GM18858 (cell line): ENCODE data around the gene MFNG.

ENCODE experiments used
- ATAC-seq: cut with Tn5 transposase; IDR thresholded peaks from one replicate; pipeline ENCODE4 v1.9.1; 2021; ENCODE audit not compliant: unreplicated experiment

MFNG gene

DNA sequence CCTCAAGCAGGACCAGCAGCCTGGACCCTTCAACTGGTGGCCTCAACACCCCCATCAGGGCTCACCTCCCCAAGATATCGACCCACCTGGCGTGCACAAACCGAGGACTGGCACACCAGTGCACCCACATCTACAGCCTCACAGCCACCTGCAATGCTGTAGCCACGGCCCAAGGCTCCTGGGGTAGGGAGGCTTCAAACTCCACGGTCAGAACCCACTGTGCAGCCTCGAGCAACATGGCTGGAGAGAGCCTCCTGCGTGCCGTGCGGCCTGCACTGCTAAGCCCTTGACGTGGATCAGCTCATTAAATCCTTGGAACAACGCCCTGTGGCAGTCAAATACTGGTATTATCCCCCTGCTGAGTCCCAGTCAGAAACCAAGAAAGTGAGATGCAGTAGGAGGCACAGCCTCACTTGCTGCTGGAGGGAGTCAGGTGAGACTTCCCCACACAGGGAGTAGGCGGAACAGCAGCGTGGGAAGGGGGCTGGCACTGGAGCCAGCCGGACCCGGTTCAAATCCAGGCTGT, 28.4 kb upstream of the MFNG start:
- ATAC-seq, result no peak

GRCh38 chr22:37511395-37512104, 25.4 kb upstream of the MFNG start:
- no peak for ATAC-seq

- no peak for ATAC-seq
Measured at GRCh38 chr22:37510091-37510490, 23.9 kb upstream of the MFNG start.

- ATAC-seq, result no peak
Measured at GRCh38 chr22:37509059-37509860, 23.1 kb upstream of the MFNG start.

GRCh38 chr22:37508431-37508992, 22.3 kb upstream of the MFNG start:
- ATAC-seq, result no peak

DNA sequence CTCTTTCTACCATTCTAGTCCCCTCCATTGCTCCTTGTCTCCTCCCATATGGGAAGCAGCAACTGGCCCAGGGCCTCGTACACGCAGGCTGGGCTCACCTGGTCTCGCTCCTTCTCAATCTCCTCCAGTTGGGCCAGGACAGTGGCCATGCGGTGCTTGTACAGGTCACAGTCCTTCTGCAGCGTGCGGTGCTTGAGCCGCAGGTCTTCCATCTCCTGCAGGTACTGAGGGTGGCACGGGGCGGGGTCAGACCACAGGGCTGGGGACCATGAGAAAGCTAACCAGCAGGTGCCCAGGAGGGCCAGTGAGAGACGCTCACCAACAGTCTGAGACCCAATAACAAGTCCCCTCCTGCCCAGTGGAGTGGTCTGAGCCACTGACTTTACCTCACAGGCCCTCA, 21.5 kb upstream of the MFNG start:
- no peak for ATAC-seq

GRCh38 chr22:37505989-37506388, 19.8 kb upstream of the MFNG start:
- ATAC-seq, result no peak

GRCh38 chr22:37505565-37505964, 19.4 kb upstream of the MFNG start:
- no peak for ATAC-seq

GRCh38 chr22:37504964-37505363, 18.8 kb upstream of the MFNG start:
- no peak for ATAC-seq

- ATAC-seq, result no peak
Measured at GRCh38 chr22:37503850-37504249, 17.7 kb upstream of the MFNG start.

- no peak for ATAC-seq
Measured at GRCh38 chr22:37503183-37503683, 17.0 kb upstream of the MFNG start.

DNA sequence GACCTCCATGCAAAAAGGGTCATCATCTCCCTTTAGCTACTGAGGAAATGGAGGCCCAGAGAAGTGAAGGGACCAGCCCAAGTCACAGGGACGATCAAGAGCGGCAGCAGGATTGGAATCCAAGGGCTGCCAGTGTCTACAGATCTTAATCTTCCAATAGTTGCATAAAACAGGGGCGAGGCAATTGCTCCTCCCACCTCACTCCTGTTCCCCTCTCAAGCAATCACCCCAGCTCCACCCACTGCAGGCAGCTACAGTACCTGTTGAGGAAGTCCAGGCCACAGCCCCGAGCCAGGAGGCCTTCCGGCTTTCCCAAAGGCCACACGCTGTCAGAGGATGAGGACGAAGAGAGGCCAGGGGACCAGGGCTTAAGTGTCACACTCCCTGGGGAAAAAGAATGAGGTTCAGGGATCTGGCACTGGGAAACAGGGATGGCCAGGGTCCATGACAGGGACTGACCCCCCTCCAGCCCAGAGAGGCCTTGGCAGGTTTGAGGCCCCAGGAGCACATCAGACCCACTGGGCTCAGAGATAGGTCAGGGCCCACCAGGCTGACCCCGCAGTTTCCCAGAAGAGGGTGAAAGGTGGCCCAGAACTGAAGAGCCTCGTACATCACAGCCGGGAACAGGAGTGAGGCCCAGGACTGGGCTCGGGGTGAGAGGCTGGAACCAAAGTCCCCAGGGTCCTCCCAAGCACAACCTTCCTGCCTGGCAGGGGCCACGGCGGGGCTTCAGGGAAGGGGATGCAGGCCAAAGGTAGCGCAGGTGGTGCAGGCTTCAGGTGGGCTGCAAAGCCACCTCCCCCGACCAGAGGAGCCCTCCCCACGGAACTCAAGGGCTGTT, 16.4 kb upstream of the MFNG start:
- no peak for ATAC-seq

- no peak for ATAC-seq
Measured at GRCh38 chr22:37501610-37502341, 15.6 kb upstream of the MFNG start.

- no peak for ATAC-seq
Measured at GRCh38 chr22:37500745-37501609, 14.8 kb upstream of the MFNG start.

- ATAC-seq, result no peak
Measured at GRCh38 chr22:37499789-37500540, 13.8 kb upstream of the MFNG start.

- ATAC-seq, result no peak
Measured at GRCh38 chr22:37499027-37499707, 13.0 kb upstream of the MFNG start.

DNA sequence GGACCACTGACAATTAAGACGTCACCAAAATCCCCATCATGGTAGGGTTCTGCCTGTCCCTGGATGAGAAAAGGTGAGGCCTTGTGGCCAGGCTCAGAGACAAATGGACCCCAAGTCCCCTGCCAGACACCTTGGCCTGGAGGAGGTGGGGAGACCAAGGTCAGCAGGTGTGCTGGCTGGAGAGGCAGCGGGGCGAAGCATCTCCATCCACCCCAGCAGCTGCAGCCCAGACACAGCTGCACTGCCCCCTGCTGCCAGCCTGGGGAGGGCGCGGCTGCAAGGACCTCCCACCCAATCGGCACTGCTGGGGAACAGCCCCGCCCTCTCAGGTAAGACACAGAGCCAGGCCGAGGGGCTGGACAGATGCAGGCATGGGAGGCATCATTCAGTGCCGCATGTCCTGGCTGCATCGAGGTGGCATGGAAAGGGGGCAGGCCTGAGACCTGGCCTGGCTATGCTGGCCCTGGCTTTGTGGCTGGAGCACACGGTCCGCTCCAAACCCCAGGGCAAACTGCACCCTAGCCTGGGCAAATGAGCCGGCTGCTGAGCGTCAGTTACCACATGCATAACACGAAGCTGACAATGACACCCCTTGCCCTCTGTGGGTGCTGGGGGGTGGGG, 12.2 kb upstream of the MFNG start:
- ATAC-seq, result no peak
